Fibroblast of pulmonary artery (primary cell): ENCODE results near the gene CFAP74.

Source experiments
- DNase-seq: peaks from one replicate; pipeline ENCODE4 v3.0.0-alpha.2; 2010; ENCODE audit warnings: low read depth
- H3K4me3 ChIP-seq: replicated peaks from 2 replicates; pipeline ENCODE4 v1.5.1; 2011; ENCODE audit warnings: low read depth, mild to moderate bottlenecking, control low read depth, low read length, moderate library complexity
- CTCF ChIP-seq: IDR thresholded peaks from 2 replicates; pipeline ENCODE4 v1.5.1; 2011; ENCODE audit warnings: mild to moderate bottlenecking, control low read depth, low read length, inconsistent platforms; ENCODE audit errors: missing control alignments

CFAP74 gene

GRCh38 chr1:1989789-1990188, 13.8 kb downstream of the CFAP74 start:
- no peak overlapping the region for H3K4me3 ChIP-seq
- no peak for TF ChIP-seq CTCF
- DNase-seq, result peak; percentile 72

GRCh38 chr1:1989102-1989542, 14.5 kb downstream of the CFAP74 start:
- peak; percentile 71 for DNase-seq
- H3K4me3 ChIP-seq, result no peak overlapping the region
- no peak for TF ChIP-seq CTCF

- no peak overlapping the region for H3K4me3 ChIP-seq
- DNase-seq, result no peak
- TF ChIP-seq CTCF, result no peak
Measured at GRCh38 chr1:1988061-1988945, 15.3 kb downstream of the CFAP74 start.

- TF ChIP-seq CTCF, result no peak
- DNase-seq, result no peak
- H3K4me3 ChIP-seq, result no peak overlapping the region
Measured at GRCh38 chr1:1987142-1987510, 16.5 kb downstream of the CFAP74 start.

GRCh38 chr1:1986451-1987141, 17.0 kb downstream of the CFAP74 start:
- DNase-seq, result no peak
- no peak overlapping the region for H3K4me3 ChIP-seq
- TF ChIP-seq CTCF, result no peak

GRCh38 chr1:1985375-1986050, 18.1 kb downstream of the CFAP74 start:
- H3K4me3 ChIP-seq, result no peak overlapping the region
- DNase-seq, result no peak

More at GRCh38 chr1:1985375-1986050, 18.1 kb downstream of the CFAP74 start:
- no peak for TF ChIP-seq CTCF
